Pancreas (tissue), 10 donors: ENCODE data around the gene RHOH. TPM values are rescaled to one million over a fixed set of nuclear protein-coding genes. Genes with fewer than 3 reads are reported as not detected.
"Not testable (repeated sequence)": the region's sequence is repeated elsewhere in the genome, so short reads cannot be mapped to it uniquely, and the experiment has no call there.

Experiments used
- ATAC-seq, 4 donors: fragments of 200-7000 bp; cut with Tn5 transposase; one replicate each; pipeline versions ENCODE4 v1.8.0 to v1.9.1; 2020; ENCODE audit warnings: mild to moderate bottlenecking in 4 of 4, moderate library complexity in 4 of 4
- DNase-seq, 6 donors: peaks; one replicate each; pipeline ENCODE4 v3.0.0-alpha.2; 2020
- FAIRE-seq: peaks from 2 replicates; lab custom pipeline; 2012; peaks lifted over from hg19 to GRCh38; lab: Jason Lieb, UNC
- H3K27ac ChIP-seq, 4 donors: fragments of 200-600 bp; sonication (generic); 1 replicate in 3 of 4; 2 replicates in 1 of 4; pipeline versions ENCODE4 v1.5.0 to v1.8.0; 2020
- H3K27me3 ChIP-seq, 4 donors: fragments of 200-600 bp; one replicate each; pipeline ENCODE4 v1.8.0; 2021
- H3K36me3 ChIP-seq, 3 donors: fragments of 200-600 bp; sonication (generic) in 1 of 3; one replicate each; pipeline versions ENCODE4 v1.5.0 to v1.8.0; 2020 to 2021
- H3K4me1 ChIP-seq, 3 donors: fragments of 200-600 bp; one replicate each; pipeline ENCODE4 v1.8.0; 2021
- H3K4me3 ChIP-seq, 4 donors: fragments of 200-600 bp; sonication (generic) in 2 of 4; one replicate each; pipeline versions ENCODE4 v1.5.0 to v1.8.0; 2020 to 2021
- H3K9me3 ChIP-seq, 4 donors: fragments of 200-600 bp; one replicate each; pipeline ENCODE4 v1.8.0; 2021
- WGBS, 2 donors: extraction: QIAGEN DNeasy Blood & Tissue Kit; methylation state at CpG; one replicate each; pipeline ENCODE4 v1.1.7; 2013; 5-methylcytosine and 5-hydroxymethylcytosine counted together
- intact Hi-C, 3 donors: fragments of 100-400 bp; cut with DNase I; formaldehyde crosslinking; loops; one replicate each; pipeline versions ENCODE4 v1.11.1 to v1.14.2; 2022
- polyA plus RNA-seq, 2 donors: library from polyadenylated mRNA; stranded (reverse); fragments of 200-250 nt; gene quantifications; one replicate each; pipeline ENCODE4 v1.2.3, GENCODE V29; 2013
- total RNA-seq, 6 donors: library from RNA; stranded (reverse); fragmentation: NEBNext Ultra II Directional in 4 of 6; extraction: Animal tissue kit (Norgen Biotek cat#: 25700) in 4 of 6; gene quantifications; one replicate each; pipeline versions ENCODE4 v1.2.1 to v1.2.4, GENCODE V29; 2021 to 2023
- TF ChIP-seq, protein P1 (sequence below), 4 donors: fragments of 200-600 bp; sonication (generic) in 3 of 4; IDR thresholded peaks; one replicate each; pipeline versions ENCODE4 v1.5.0 to v1.8.0; 2021; ENCODE audit warnings: antibody characterized with exemption in 4 of 4
- donor health status: healthy with polysubstance abuse.
- donor health status: DM: no; HTN: no; CAD: no; lungs with moderate emphysema.
- donor health status: DM: no; HTN: no; CAD: no.
- donor health status: control.
- donor health status: control.
- donor health status: Bipolar disorder and iron deficiency.
- donor health status: DM: yes; HTN: yes; CAD: no.
- donor health status: DM: no; HTN: no; CAD: no.
- donor health status: DM: no; HTN: no; CAD: no.
- donor health status: DM: yes; HTN: yes; CAD: no.

The RHOH gene, protein sequence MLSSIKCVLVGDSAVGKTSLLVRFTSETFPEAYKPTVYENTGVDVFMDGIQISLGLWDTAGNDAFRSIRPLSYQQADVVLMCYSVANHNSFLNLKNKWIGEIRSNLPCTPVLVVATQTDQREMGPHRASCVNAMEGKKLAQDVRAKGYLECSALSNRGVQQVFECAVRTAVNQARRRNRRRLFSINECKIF
- total RNA-seq, result 1 to 10 TPM in 3 of 6 donors, under 1 TPM in 3; 0.08 to 1.8 (median 0.85) TPM
- polyA plus RNA-seq, result under 1 TPM; 0.09 to 0.11 TPM

DNA sequence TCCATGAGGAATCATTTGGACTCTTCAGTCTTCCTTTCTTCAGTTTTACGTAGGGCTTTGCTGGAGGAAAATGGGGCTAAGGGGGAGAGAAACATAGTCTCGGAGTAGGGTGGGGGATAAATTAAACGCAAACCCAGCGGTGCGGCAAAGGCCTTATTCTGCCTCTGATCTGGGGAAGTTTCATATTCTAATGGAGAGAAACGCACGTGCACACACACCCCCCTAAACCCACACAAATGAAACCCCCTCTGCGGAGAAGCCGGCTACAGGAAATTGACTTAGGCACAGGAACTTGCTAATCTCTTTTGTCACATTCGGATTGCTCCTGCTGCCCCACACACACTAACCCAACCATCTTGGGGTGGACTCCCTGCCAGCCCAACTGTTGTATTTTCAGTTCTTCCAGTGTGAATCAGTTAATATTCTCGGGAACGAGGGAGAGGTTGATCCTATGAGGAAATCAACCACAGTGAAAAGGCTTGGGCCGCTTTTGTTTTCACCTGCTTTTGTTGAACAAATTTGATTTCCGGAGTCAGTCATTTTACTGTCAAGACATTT is at the start of gene RHOH:
Gene RHOH (plus strand): TSS at position 308 of the 558 bp plus-strand sequence. CDS start 46,356 bp downstream, outside the sequence.
- Histone ChIP-seq H3K27ac (no peak within 1 kb of the TSS), H3K36me3 (no peaks in the 10 kb centered on the region), H3K4me1 (peaks cover 0 to 8% (median 2%) of the 10 kb centered on the region in 3 donors), H3K4me3 (no peak within 1 kb of the TSS), H3K9me3 (no peaks in the 10 kb centered on the region), H3K27me3 (no peaks in the 10 kb centered on the region)
- FAIRE-seq (no peak), ATAC-seq (peak in 1 of 4 donors; percentile 31), DNase-seq (no peak)
- intact Hi-C loops, result no loop called here
- TF ChIP-seq, protein P1, sequence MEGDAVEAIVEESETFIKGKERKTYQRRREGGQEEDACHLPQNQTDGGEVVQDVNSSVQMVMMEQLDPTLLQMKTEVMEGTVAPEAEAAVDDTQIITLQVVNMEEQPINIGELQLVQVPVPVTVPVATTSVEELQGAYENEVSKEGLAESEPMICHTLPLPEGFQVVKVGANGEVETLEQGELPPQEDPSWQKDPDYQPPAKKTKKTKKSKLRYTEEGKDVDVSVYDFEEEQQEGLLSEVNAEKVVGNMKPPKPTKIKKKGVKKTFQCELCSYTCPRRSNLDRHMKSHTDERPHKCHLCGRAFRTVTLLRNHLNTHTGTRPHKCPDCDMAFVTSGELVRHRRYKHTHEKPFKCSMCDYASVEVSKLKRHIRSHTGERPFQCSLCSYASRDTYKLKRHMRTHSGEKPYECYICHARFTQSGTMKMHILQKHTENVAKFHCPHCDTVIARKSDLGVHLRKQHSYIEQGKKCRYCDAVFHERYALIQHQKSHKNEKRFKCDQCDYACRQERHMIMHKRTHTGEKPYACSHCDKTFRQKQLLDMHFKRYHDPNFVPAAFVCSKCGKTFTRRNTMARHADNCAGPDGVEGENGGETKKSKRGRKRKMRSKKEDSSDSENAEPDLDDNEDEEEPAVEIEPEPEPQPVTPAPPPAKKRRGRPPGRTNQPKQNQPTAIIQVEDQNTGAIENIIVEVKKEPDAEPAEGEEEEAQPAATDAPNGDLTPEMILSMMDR (IDR thresholded peaks at IDR 0.05), result no peak
- WGBS, 2 donors, result 77 to 83% methylated on average over 14 of the region's 14 CpGs

DNA sequence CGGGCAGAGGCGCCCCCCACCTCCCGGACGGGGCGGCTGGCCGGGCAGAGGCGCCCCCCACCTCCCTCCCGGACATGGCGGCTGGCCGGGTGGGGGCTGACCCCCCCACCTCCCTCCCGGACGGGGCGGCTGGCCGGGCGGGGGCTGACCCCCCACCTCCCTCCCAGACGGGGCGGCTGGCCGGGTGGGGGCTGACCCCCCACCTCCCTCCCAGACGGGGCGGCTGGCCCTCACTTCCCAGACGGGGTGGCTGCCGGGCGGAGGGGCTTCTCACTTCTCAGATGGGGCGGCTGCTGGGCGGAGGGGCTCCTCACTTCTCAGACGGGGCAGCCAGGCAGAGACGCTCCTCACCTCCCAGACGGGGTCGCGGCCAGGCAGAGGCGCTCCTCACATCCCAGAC is 49.3 kb upstream of the RHOH start:
- not testable (repeated sequence) for H3K4me3 ChIP-seq, H3K9me3 ChIP-seq, ATAC-seq, FAIRE-seq, H3K4me1 ChIP-seq, H3K27ac ChIP-seq, H3K27me3 ChIP-seq
- 95 to 99% methylated on average over 25 to 31 of the region's 31 CpGs for WGBS, 2 donors
- intact Hi-C loops, result loop anchor here in 1 of 3 donors (5.0 kb wide), 1 partner anchor 160 kb away; no protein-coding TSS in a partner anchor
- DNase-seq, result peak in 2 of 6 donors; percentile 20 to 63
- H3K36me3 ChIP-seq, result peaks cover 0 to 11% (median 0%) of the 10 kb centered on the region in 3 donors

DNA sequence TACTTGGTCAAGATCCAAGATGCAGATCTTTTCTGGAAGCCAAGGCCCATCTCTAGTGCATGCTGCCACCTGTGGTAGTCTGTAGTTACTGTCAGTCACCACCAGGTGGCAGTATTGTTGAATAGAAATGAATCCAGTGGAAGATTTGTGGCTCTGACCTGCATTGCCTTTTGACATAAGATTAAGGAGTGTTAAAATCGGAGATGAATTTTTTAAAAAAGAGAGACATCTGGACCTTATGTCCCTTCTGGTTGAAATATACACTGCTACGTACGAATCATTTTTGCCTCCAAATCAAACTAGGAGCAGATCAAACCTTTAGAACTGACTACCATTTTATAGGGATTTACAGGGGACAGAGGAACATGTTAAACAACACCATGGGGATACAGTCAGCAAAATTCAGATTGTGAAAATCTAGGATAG is 46.9 kb upstream of the RHOH start:
- 80 to 90% methylated on average over 3 of the region's 3 CpGs for WGBS, 2 donors
- ATAC-seq, result peak; percentile 64 to 99 (median 94)
- intact Hi-C loops, result loop anchor here in 2 of 3 donors (5.0 kb wide), 1 partner anchor 157 kb away; no protein-coding TSS in a partner anchor

DNA sequence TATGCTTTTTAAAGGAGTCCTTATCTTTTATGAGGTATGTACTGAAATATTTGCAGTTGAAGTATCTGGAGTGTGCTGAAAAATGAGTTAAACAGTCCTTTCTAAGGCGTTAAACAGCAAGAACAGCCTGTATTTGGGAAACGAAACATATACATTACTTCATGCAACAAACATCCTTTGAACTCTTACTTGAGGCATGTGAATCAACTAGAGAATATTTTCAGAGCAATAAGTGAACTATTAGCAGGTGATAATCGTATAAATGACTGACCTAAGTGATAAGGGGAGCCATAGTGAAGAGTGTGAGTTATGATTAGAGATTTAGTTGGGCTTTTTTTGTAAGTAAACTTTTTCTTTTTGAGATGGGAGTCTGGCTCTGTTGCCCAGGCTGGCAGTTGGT is 45.9 kb upstream of the RHOH start:
- intact Hi-C loops, result loop anchor here in 1 of 3 donors (5.0 kb wide), 1 partner anchor 156 kb away; no protein-coding TSS in a partner anchor

More for the DNA sequence above, 46.9 kb upstream of the RHOH start:
- peaks cover 0 to 8% (median 0%) of the 10 kb centered on the region in 3 donors for H3K4me1 ChIP-seq
- no peaks in the 10 kb centered on the region for H3K9me3 ChIP-seq
- DNase-seq, result peak in 4 of 6 donors; percentile 43 to 74 (median 52)
- TF ChIP-seq, protein P1 (IDR thresholded peaks at IDR 0.05), result peak; percentile 88 to 95 (median 90)
- H3K27me3 ChIP-seq, result no peaks in the 10 kb centered on the region
- no peak overlapping the region for H3K4me3 ChIP-seq
- H3K27ac ChIP-seq, result no peak overlapping the region
- no peaks in the 10 kb centered on the region for H3K36me3 ChIP-seq
- peak; percentile 93 for FAIRE-seq

DNA sequence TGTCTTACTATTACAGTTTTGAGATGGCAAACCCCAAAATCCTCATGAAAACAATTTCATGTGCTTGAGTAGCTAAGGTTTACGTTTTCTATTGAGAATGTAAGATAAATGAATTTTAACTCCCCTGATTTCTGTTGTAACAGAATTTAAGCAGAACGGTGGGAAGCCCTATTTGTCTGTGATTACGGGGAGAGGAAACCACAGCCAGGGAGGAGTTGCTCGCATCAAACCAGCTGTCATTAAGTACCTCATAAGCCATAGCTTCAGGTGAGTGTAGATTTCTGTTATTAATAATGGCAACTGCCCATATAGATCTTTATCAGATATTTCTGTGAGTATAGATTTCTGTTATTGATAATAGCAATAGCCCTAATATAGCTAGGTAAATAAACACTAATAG is 44.2 kb upstream of the RHOH start:
- Histone ChIP-seq H3K4me3 (no peak overlapping the region), H3K27me3 (no peaks in the 10 kb centered on the region), H3K4me1 (peaks cover 0 to 8% (median 0%) of the 10 kb centered on the region in 3 donors), H3K27ac (no peak overlapping the region), H3K9me3 (no peaks in the 10 kb centered on the region), H3K36me3 (no peaks in the 10 kb centered on the region)
- FAIRE-seq, result no peak
- intact Hi-C loops, result loop anchor here in 1 of 3 donors (5.0 kb wide), 1 partner anchor 155 kb away; no protein-coding TSS in a partner anchor
- no peak for DNase-seq
- TF ChIP-seq, protein P1 (IDR thresholded peaks at IDR 0.05), result no peak
- no peak for ATAC-seq
- WGBS, 2 donors, result 87 to 91% methylated on average over 4 of the region's 4 CpGs

More for the DNA sequence above, 45.9 kb upstream of the RHOH start:
- peak in 1 of 4 donors; percentile 31 for ATAC-seq
- no peak overlapping the region for H3K4me3 ChIP-seq
- H3K27ac ChIP-seq, result no peak overlapping the region
- no peak for DNase-seq
- TF ChIP-seq, protein P1 (IDR thresholded peaks at IDR 0.05), result no peak
- FAIRE-seq, result no peak
- 47 to 53% methylated on average over 3 of the region's 3 CpGs for WGBS, 2 donors
- H3K4me1 ChIP-seq, result peaks cover 0 to 8% (median 0%) of the 10 kb centered on the region in 3 donors
- H3K27me3 ChIP-seq, result no peaks in the 10 kb centered on the region
- H3K9me3 ChIP-seq, result no peaks in the 10 kb centered on the region
- H3K36me3 ChIP-seq, result no peaks in the 10 kb centered on the region
